DLD1 (cell line): ENCODE results near the gene TOMM7.
"Not testable (repeated sequence)": the region's sequence is repeated elsewhere in the genome, so short reads cannot be mapped to it uniquely, and the experiment has no call there.

Experiments
- in situ Hi-C: cut with HindIII; loops from 2 replicates; pipeline ENCODE4 v1.10.0; 2017; ENCODE audit warnings: low sequenced_read_pairs

TOMM7 gene

DNA sequence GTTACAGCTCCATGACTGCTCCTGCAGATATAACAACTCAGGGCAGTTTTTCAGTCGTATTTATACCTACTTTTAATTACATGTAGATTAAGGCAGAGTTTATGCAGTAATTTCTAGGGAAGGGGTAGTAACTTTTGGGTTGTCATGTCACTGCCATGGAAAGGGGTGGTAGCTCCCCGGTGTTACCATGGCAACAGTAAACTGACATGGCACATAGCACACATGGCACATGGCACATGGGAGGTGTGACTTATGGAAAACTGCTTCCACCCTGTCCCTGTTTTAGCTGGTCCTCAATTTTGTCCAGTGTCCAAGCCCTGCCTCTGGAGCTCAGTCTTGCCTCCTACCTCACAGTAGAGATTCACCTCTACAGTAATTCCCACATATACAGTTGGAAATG is 3.9 kb upstream of the TOMM7 start:
- in situ Hi-C loops: no loop called here

DNA sequence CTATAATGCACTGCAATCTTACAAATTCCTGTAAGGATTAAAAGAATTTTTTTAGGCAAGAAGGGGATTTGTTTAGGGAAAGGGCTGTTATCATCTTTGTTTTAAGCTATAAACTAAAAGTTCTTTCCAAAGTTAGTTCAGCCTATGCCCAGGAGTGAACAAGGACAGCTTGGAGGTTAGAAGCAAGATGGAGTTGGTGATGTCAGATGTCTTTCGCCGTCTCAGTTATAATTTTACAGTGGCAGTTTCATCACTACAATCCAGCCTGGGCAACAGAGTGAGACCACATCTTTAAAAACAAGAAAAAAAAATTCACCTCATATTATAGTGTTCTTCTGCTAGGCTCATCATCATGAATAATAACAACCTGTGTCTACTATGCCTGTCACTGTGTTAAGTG is 2.1 kb upstream of the TOMM7 start:
- in situ Hi-C loops: no loop called here

- in situ Hi-C loops: no loop called here
Measured at GRCh38 chr7:22823142-22823497, 471 bp upstream of the TOMM7 start.

DNA sequence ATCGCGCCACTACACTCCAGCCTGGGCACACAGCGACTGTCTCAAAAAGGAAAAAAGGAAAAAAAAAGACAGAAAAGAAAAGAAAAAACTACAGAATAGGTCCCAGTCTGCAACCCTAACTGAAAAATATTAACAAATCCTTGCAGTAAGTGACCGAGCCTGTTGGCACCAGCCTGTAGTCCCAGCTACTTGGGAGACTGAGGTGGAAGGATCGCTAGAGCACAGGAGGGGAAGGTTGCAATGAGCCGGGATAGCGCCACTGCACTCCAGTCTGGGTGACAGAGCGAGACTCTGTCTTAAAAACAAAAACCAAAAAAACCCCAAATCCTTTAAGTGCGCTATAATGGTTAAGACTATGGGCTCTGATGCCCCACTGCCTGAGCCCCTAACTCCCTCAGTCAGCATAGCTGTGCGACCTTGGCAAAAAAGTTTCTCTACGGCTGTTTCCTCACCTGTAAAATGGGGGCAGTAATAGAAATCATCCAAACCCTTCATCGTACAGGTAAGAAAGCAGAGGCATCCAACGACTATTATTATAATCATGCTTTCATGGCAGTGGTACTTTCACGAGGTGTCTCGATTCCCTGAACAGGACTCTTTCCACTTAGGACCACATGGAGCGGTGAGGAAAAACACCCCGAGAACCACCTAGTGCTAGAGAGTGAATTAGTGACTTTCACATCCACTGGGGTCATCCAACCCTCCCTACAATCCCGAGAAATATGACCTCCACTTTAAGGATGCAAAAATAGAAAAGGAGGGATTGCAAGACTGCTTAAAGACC is 755 bp downstream of the TOMM7 start:
- in situ Hi-C loops: no loop called here

DNA sequence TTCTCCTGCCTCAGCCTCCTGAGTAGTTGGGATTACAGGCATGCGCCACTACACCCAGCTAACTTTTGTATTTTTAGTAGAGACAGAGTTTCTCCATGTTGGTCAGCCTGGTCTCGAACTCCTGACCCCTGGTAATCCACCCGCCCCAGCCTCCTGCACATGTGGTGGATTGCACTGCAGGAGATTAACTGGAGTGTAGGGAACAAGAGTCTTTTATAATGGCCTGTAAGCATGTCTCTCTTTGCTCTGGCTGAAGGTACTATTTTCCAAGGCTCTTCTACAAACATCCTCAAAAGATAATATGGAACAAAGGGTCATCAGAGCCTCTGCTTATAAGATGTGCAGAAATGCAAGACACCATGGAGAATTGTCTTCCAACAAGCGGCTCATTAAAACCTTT is 3.2 kb downstream of the TOMM7 start:
- in situ Hi-C loops: no loop called here

DNA sequence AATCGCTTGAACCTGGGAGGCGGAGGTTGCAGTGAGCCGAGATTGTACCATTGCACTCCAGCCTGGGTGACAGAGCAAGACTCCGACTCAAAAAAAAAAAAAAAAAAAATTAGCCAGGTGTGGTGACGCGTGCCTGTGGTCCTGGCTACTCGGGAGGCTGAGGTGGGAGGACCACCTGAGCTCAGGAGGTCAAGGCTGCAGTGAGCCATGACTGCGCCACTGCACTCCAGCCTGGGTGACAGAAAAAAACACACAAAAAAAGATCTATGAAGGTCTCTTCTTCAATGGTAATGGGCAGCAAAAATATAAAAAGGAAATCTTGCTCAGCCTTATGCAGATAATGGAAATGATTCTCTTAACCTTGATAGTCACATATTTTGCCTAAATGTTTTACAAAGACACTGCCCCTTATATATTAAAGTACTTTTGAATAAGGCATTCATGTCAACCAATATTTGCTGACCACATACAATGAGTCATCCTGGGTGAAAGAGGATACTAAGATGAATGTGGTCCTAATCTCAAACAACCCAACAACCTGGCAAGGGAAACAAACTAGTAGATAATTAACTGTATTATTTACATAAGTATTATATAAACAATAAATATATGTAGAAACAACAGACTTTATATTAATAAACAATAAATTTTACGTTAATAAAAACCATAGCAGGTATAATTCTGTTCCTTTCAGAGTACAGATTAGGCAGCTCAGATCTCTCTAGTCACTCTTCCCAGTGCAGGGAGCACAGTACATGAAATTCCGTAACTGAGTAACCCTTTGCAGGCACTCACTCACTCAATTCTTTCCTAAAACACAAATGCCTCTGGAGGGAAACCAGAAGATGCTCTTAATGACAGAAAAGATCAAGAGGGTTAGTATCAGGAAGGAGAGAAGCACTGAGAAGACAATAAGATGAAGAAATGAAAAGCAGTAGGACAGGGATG is 8.1 kb downstream of the TOMM7 start:
- in situ Hi-C loops: no loop called here

GRCh38 chr7:22812353-22812752 is 10.3 kb downstream of the TOMM7 start:
- in situ Hi-C loops: no loop called here

- in situ Hi-C loops: no loop called here
Measured at GRCh38 chr7:22811746-22812280, 10.8 kb downstream of the TOMM7 start.

GRCh38 chr7:22810843-22811242 is 11.8 kb downstream of the TOMM7 start:
- in situ Hi-C loops: no loop called here

GRCh38 chr7:22809902-22810642 is 12.6 kb downstream of the TOMM7 start:
- in situ Hi-C loops: loop anchor here (5.0 kb wide), 1 partner anchor 47 kb away; no protein-coding TSS in a partner anchor

- in situ Hi-C loops: loop anchor here (5.0 kb wide), 1 partner anchor 49 kb away; no protein-coding TSS in a partner anchor
Measured at GRCh38 chr7:22808140-22808539, 14.5 kb downstream of the TOMM7 start.

DNA sequence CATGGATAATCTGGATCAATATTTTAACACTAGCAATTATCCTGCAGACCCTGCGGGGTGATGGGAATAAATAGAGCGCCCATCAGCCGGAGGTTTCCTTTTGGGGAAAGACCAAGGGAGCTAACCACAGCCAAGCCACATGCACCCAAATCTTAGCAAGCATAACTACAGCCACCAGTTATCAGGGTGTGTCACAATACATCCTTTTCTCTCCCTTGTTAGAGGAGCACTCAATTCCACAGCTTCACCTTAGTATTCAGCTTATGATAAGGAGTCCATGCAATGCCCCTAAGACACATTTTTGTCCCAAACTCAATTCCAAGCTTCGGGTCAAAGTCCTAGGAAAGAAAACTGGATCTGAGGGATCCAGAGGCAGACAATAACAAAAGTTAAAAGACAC is 15.9 kb downstream of the TOMM7 start:
- in situ Hi-C loops: loop anchor here (5.0 kb wide), 1 partner anchor 51 kb away; no protein-coding TSS in a partner anchor

DNA sequence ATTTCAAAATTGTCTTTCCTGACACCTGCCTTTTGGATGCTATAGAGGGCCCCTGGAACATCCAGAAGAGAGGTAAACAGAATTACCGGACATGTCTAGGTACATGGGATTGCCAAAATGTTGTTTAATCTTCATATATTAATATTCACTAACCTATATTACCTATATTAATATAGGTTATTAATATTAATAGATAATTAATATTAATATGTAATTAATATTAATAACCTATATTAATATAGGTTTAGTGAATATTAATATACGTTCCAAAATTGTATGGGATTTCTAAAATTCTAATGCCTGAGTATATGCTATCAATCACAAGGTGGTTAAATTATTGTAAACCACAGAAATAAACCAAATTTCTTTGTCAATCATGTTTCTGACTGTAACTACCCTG is 17.4 kb downstream of the TOMM7 start:
- in situ Hi-C loops: loop anchor here (5.0 kb wide), 1 partner anchor 52 kb away; no protein-coding TSS in a partner anchor

DNA sequence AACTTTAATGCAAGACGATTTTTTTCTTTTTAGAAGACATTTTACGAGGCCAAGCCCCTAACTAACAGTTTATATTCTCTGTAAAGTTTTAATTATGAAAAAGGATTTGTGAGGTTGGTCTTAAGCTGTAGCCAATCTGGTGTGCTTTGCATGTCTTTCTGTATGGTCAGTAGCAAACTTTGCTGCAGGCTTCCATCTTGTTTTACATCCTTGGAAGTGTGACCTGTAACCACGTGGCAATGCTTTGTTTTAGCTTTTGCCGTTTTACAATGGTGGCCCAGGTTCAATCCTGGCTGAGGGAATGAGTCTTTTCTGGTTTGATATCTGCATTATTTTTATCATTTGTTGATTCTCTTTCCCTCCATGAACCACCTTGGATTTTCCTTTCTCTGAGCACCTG is 19.8 kb downstream of the TOMM7 start:
- in situ Hi-C loops: not testable (repeated sequence)

DNA sequence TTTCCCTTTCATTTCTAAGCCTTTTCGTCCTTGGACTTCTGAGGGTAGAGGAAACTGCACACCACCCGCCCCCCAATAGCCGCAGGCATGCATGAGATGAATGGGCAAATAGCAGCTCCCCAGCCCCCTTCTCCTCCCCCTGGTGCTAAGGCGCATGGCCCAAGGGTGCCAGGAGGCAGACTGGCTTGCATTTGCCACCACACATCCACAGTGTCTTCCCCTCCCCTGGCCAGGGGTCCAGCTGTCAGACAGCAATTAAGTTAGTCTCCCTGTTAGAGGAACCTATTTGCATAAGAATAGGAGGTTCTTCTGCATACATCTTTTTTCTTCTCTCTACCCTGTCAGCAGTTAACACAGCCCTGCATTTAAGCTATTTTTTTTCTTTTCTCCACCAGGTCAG is 20.2 kb downstream of the TOMM7 start:
- in situ Hi-C loops: no loop called here

- in situ Hi-C loops: no loop called here
Measured at GRCh38 chr7:22801912-22802311, 20.7 kb downstream of the TOMM7 start.

GRCh38 chr7:22799633-22800032 is 23.0 kb downstream of the TOMM7 start:
- in situ Hi-C loops: no loop called here

DNA sequence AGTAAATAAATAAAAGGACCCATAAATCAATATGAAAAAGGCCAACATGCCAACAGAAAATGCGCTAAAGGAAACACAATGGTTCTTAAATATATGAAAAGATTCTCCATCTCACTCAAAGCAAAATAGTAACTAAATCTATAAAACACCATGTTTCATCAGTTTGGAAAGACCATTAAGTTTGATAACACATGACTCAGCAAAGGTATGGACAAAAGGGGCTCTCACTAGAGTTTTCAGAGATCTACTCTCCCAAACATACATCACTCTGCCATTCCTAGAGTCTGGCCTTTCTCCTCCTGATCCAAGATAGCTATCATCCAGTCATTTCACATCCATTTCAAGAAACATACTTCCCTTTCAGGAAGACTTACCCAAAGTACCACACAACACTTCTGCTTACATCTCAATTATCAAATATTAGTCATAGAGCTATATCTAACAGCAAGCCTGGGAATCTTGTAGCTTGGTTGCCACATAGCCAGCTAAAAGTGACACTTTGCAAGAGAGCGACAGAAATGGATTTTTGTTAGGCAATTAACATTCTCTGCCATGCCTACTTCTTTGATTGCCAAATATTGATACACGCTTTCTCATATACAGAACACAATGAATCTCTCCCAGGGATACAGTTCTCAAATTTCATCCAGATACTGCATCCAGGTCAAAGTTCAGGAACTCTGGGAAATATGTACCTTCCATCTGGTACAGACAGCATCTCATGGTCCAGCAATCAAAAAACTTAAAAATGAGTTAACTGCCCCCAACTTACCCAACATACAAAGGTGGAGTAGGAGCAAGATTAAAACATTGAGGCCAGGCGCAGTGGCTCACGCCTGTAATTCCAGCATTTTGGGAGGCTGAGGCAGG is 28.8 kb downstream of the TOMM7 start:
- in situ Hi-C loops: no loop called here

- in situ Hi-C loops: no loop called here
Measured at GRCh38 chr7:22791204-22792158, 31.2 kb downstream of the TOMM7 start.
